Activated CD4-positive, alpha-beta T cell treated with anti-CD3 and anti-CD28 coated beads, Interleukin-2, amount 50 U/mL, for 16 hours (primary cell): ENCODE data around the gene TNXB.
"Not testable (repeated sequence)": the region's sequence is repeated elsewhere in the genome, so short reads cannot be mapped to it uniquely, and the experiment has no call there.

Experiments used
- DNase-seq: peaks from one replicate; pipeline ENCODE4 v3.0.0-alpha.2; 2020

Gene TNXB

GRCh38 chr6:32055756-32056155, 53.4 kb downstream of the TNXB start:
- DNase-seq, result not testable (repeated sequence)

DNA sequence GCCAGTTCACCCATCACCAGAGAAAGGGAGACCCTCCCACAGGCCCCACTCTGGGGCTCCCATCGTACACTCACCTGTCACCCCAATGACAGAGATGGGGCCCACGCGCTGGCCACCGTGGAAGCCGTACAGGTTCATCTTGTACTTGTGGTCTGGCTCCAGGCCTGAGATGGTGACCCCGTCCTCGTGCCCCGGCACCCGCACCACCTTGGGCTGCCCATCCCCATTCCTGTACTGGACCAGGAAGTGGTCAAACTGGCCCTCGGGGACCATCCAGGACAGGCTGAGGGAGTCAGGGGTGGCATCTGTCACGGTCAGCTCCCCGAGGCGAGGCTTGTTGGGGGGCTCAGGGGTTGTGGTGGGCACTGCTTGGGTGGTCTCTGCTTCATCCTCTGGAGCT, 55.8 kb downstream of the TNXB start:
- not testable (repeated sequence) for DNase-seq

- not testable (repeated sequence) for DNase-seq
Measured at GRCh38 chr6:32052626-32053025, 56.5 kb downstream of the TNXB start.

GRCh38 chr6:32050562-32050961, 58.6 kb downstream of the TNXB start:
- DNase-seq, result no peak

DNA sequence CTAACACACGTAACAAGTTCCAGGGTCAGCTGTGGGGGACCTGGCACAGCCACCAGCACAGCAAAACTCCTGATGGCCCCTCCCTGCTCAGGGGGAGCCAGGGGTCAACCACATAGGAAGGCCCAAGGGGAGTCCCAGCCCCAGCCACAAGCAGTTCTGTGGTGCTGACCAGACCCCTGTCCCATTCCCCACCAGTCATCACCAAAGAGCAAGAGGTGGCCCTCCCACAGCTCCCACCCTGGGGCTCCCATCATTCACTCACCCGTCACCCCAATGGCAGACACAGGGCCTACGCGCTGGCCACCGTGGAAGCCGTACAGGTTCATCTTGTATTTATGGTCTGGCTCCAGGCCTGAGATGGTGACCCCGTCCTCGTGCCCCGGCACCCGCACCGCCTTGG, 59.4 kb downstream of the TNXB start:
- DNase-seq, result not testable (repeated sequence)

GRCh38 chr6:32049149-32049548, 60.0 kb downstream of the TNXB start:
- not testable (repeated sequence) for DNase-seq

DNA sequence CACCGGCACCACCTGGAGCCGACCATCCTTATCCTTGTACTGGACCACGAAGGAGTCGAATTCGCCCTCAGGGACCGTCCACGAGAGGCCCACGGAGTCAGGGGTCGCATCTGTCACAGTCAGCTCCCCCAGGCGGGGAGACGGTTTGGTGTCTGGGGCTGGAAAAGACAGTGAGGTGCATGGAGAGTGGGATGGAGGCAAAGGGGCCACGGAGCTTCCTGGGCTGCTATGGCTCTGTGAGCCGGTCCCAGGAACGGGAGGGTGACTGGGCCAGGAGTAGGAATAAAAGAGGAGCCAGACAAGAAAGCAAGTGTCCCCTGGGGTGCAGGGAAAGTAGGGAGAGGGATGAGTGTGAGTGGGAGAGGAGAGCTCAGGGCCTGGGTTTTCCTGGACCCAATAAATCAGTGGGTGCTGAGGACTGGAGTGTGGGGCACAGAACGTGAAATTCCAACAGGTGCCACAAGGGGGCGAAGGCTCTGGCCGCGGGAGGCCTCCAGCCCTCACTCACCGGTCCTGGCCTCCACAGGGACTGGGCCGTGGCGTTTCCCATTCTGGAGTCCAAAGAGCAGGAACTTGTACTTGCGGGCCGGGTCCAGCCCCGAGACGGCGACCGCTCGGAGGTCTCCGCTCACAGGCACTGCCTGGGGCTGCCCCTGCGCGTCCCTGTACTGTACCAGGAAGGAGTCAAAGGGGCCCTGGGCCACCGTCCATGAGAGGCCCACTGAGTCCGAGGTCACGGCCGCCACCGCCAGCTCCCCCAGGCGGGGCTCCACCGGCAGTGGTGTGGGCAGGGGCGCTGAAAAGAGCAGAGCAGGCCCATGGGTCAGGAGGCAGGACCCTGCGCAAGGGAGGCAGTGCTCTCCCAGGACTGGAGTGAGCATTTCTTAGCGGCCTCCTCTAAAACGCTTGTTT, 61.0 kb downstream of the TNXB start:
- DNase-seq, result peak; percentile 66

- DNase-seq, result no peak
Measured at GRCh38 chr6:32047539-32047854, 61.6 kb downstream of the TNXB start.

- no peak for DNase-seq
Measured at GRCh38 chr6:32047084-32047478, 62.1 kb downstream of the TNXB start.

DNA sequence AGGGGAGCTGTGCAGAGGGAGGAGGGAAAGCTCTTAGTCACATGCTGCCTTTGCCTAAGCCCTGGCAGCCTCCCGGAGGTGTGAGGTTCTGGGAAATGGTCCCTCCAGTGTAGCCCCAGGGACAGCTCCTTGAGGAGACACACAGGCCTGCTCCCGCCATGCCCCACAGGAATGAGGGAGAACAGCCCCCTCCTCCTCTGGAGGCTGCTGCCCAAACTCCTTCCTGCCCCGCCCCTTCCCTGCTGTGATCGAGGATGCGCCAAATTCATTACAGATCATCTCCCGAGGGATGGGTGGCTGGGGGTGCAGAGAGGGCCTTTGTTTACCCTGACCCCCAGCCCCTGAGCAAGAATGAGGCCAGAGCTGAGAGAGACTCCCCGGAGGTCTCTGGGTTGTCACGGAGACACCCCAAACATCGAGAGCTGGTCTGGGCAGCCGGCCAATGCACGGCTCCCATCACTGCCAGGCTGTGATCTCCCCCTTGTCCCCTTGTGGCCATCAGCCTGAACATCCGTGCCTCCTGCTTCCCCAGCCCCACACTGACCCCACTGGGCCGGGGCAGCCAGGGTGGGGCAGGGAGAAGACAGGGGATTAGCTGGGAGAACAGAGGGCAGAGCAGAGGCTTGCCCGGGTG, 62.6 kb downstream of the TNXB start:
- no peak for DNase-seq

DNA sequence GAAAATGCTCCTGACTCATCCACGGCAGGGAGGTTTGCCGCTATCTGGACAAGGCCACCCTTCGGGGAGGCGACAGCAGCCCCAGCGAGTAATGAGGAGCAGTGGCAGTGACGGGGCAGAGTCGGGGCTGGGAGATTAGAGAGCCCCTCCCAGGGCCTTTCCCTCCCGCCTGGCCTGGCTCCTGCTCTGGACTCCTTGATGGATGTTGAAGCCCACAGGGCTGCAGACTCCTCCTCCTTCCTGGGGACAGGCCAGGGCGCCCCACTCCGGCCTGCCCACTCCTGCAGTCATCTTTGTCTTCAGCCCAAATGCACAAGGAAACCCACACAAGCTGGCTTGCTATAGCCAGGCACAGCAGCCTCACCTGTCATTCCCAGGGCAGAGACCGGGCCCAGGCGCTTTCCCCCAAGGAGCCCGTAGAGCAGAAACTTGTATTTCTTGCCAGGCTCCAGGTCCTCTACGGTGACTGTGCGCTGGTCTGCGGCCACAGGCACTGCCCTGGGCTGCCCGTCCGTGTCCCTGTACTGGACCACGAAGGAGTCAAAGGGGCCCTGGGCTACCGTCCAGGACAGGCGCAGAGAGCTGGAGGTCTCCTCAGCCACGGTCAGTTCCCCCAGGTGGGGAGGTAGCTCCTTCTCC, 63.2 kb downstream of the TNXB start:
- no peak for DNase-seq

DNA sequence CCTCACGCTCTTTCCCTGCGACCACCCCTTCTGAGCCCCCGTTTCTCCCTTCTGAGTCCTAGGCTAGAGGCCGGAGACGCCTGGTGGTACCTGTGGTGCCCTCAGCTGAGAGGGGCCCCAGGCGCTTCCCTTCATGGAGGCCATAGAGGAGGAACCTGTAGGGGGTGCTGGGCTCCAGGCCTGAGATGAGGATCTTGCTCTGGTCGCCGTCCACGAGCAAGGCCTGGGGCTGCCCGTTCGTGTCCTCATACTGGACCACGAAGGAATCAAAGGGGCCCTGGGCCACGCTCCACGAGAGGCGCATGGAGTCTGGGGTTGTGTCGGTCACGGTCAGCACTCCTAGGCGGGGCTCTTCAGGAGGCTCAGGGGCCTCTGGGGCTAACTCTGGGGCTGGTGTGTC, 64.2 kb downstream of the TNXB start:
- DNase-seq, result not testable (repeated sequence)

DNA sequence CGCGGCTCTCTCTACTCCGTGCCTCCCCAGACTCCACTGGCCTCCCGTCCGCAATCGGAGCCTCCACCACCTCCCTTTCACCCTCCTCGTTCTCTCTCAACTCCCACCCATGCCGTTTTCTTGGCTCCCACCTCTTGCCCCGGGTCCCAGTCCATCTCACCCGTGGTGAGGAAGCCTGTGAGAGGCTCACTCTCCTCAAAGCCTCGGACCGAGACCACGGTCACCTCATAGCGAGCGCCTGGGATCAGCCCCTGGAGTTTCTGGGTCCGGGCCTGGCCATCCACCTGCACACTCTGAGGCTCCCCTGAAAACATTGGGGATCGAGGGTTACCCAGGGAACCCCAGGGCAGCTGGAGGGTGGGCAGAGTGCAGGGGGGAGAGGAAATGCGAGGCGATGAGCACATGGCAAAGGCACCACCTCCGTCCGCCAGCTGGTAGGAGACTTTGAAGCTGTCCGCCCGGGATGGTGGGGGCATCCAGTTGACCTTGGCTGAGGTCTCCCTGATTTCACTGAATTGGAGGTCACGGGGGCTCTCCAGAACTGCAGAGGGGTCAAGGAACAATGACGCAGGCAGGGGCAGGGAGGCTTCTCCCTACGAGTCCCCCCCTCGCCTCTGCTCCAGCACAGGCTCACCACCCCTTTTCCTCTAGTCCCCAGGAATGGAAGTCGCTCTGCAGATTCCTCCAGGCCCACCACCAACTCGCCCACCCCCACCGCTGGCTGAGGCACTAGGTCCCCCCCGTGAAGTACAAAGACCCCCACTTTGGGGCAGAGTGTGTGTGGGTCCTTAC, 65.4 kb downstream of the TNXB start:
- DNase-seq, result not testable (repeated sequence)

- DNase-seq, result not testable (repeated sequence)
Measured at GRCh38 chr6:32042276-32042675, 66.9 kb downstream of the TNXB start.

DNA sequence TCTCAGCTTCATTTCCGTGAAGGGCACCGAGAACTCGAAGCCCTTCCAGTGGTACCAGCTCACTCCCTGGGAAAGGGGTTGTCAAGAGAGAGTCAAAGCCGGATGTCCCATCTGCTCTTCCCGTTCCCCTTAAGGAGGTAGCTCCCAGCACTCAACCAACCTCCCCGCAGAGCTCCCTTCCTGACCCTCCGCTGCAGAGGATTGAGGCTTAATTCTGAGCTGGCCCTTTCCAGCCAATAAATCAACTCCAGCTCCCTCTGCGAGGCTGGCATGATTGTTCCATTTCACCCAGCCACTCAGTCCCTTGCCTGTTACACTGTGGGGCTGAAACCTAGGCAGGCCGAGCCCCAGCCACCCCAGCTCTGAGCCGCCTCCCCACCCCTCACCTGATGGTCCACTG, 67.8 kb downstream of the TNXB start:
- DNase-seq, result not testable (repeated sequence)

GRCh38 chr6:32041050-32041321, 68.2 kb downstream of the TNXB start:
- DNase-seq, result not testable (repeated sequence)

GRCh38 chr6:32040299-32041049, 68.7 kb downstream of the TNXB start:
- DNase-seq, result not testable (repeated sequence)

- not testable (repeated sequence) for DNase-seq
Measured at GRCh38 chr6:32039321-32040274, 69.5 kb downstream of the TNXB start.

GRCh38 chr6:32038878-32039277, 70.3 kb downstream of the TNXB start:
- not testable (repeated sequence) for DNase-seq

DNA sequence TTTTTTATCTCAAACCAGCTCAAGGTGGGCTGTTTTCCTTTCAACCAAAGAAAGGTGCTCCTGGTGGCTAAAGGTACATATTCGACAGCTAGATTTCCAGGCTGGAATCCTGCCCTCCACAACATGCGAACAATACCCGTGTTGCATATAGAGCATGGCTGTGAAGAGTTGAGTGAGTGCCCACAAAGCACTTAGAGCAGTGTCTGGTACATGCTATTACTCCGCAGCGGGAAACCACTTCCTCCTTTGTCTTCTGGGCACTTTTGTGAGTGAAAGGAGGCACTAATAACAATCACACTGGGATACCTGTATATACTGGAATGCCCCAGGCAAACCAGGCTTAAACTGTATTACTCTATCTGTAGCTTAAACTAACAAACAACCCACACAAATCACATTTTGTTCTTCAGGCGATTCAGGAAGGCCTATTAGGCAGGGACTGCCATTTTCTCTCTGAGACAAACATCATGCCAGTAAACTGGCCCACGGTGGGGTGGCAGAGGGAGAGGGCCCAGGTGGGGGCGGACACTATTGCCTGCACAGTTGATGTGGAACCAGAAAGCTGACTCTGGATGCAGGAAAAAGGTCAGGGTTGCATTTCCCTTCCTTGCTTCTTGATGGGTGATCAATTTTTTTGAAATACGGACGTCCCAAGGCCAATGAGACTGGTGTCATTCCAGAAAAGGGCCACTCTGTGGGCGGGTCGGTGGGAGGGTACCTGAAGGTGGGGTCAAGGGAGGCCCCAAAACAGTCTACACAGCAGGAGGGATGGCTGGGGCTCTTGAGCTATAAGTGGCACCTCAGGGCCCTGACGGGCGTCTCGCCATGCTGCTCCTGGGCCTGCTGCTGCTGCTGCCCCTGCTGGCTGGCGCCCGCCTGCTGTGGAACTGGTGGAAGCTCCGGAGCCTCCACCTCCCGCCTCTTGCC, 71.3 kb downstream of the TNXB start, which contains the start of gene CYP21A2:
CYP21A2 (plus strand) TSS at position 818 of the 927 bp plus-strand sequence; CDS start at position 826, 8 bp downstream.
- not testable (repeated sequence) for DNase-seq
